SK-N-SH (cell line): Measurements from ENCODE around the gene PSME2. TPM values are rescaled to one million over a fixed set of nuclear protein-coding genes. Genes with fewer than 3 reads are reported as not detected.

Source experiments
- CTCF ChIA-PET: fragments of 300-600, 350-600 bp; formaldehyde crosslinking; extraction: SDS; loops from one replicate; lab custom pipeline; 2021; lab: Yijun Ruan, JAX
- POLR2A ChIA-PET: fragments of 350-600 bp; sonication (Branson Sonifier 250); formaldehyde crosslinking; extraction: SDS; loops from one replicate; lab custom pipeline; 2020; ENCODE audit warnings: antibody characterized with exemption, inconsistent platforms; lab: Yijun Ruan, JAX
- DNase-seq: peaks from one replicate; pipeline ENCODE4 v3.0.0; 2012
- H2AFZ ChIP-seq: fragments of 200-600 bp; sonication (generic); 2 replicates; pipeline ENCODE4 v1.8.1; 2016; ENCODE audit warnings: antibody characterized with exemption, mild to moderate bottlenecking, low read depth
- H3F3A ChIP-seq: fragments of 200-600 bp; sonication (generic); replicated peaks from 2 replicates; pipeline ENCODE3; 2016; ENCODE audit warnings: antibody characterized with exemption, mild to moderate bottlenecking; ENCODE audit not compliant: insufficient read depth
- H3K27ac ChIP-seq, 2 experiments: fragments of 200-500 bp in 1 of 2; fragments of 200-600 bp in 1 of 2; sonication (Bioruptor generic) in 1 of 2; sonication (generic), shearing (Covaris generic) in 1 of 2; 2 replicates each; pipeline versions ENCODE4 v1.5.1 to v1.6.1; 2014 to 2016; ENCODE audit warnings: low read depth in 2 of 2, inconsistent platforms in 1 of 2, low read length in 1 of 2, mild to moderate bottlenecking in 1 of 2, mixed read lengths in 1 of 2
- H3K27me3 ChIP-seq: fragments of 200-600 bp; sonication (generic), shearing (Covaris generic); 2 replicates; pipeline ENCODE4 v1.6.1; 2016; ENCODE audit warnings: mixed run types; ENCODE audit not compliant: insufficient read depth
- H3K36me3 ChIP-seq, 2 experiments: fragments of 200-500 bp in 1 of 2; fragments of 200-600 bp in 1 of 2; sonication (Bioruptor generic) in 1 of 2; sonication (generic) in 1 of 2; replicated peaks in 1 of 2; 2 replicates each; pipeline versions ENCODE3 to v1.5.1; 2014 to 2016; ENCODE audit warnings: low read length in 1 of 2, mild to moderate bottlenecking in 1 of 2; ENCODE audit not compliant: insufficient read depth in 2 of 2, control insufficient read depth in 1 of 2
- H3K4me1 ChIP-seq, 2 experiments: fragments of 200-500 bp in 1 of 2; fragments of 200-600 bp in 1 of 2; sonication (Bioruptor generic) in 1 of 2; sonication (generic), shearing (Covaris generic) in 1 of 2; 2 replicates each; pipeline versions ENCODE4 v1.5.1 to v1.6.1; 2014 to 2016; ENCODE audit warnings: low read depth in 1 of 2, low read length in 1 of 2, mixed run types in 1 of 2; ENCODE audit not compliant: insufficient read depth in 2 of 2, control insufficient read depth in 1 of 2
- H3K4me2 ChIP-seq: fragments of 200-600 bp; sonication (generic), shearing (Covaris generic); 2 replicates; pipeline ENCODE4 v1.6.1; 2017; ENCODE audit warnings: mixed run types
- H3K4me3 ChIP-seq, 2 experiments: fragments of 200-500 bp in 1 of 2; fragments of 200-600 bp in 1 of 2; sonication (Bioruptor generic) in 1 of 2; sonication (generic), shearing (Covaris generic) in 1 of 2; 2 replicates each; pipeline versions ENCODE4 v1.5.1 to v1.8.1; 2014 to 2016; ENCODE audit warnings: low read depth in 2 of 2, inconsistent platforms in 1 of 2, low read length in 1 of 2, mild to moderate bottlenecking in 1 of 2, mixed read lengths in 1 of 2, moderate library complexity in 1 of 2
- H3K79me2 ChIP-seq: fragments of 200-600 bp; sonication (generic); 2 replicates; pipeline ENCODE4 v1.8.1; 2017; ENCODE audit warnings: mild to moderate bottlenecking; ENCODE audit not compliant: insufficient read depth
- H3K9ac ChIP-seq: fragments of 200-600 bp; sonication (generic); 2 replicates; pipeline ENCODE4 v1.6.1; 2017; ENCODE audit warnings: mixed run types
- H3K9me2 ChIP-seq: fragments of 200-600 bp; sonication (generic); 2 replicates; pipeline ENCODE4 v1.6.1; 2017; ENCODE audit warnings: mixed run types
- H3K9me3 ChIP-seq: fragments of 200-600 bp; sonication (generic); 2 replicates; pipeline ENCODE4 v1.6.1; 2017; ENCODE audit warnings: mixed run types, mild to moderate bottlenecking, moderate library complexity
- H4K20me1 ChIP-seq: fragments of 200-600 bp; sonication (generic); 2 replicates; pipeline ENCODE4 v1.6.1; 2017; ENCODE audit warnings: mild to moderate bottlenecking, mixed run types; ENCODE audit not compliant: insufficient read depth
- CHD2 ChIP-seq: fragments of 150-350 bp; IDR thresholded peaks from 2 replicates; pipeline ENCODE4 v1.6.1; 2018; ENCODE audit warnings: low read length; ENCODE audit not compliant: partially characterized antibody
- FOSL2 ChIP-seq: IDR thresholded peaks from 2 replicates; pipeline ENCODE4 v1.4.0; 2012; ENCODE audit warnings: low read depth, mild to moderate bottlenecking, moderate library complexity, borderline replicate concordance
- JUND ChIP-seq: IDR thresholded peaks from 2 replicates; pipeline ENCODE4 v1.4.0; 2012
- NRF1 ChIP-seq: IDR thresholded peaks from 2 replicates; pipeline ENCODE4 v1.6.1; 2012; ENCODE audit warnings: low read depth, mild to moderate bottlenecking, low read length
- POLR2AphosphoS5 ChIP-seq: IDR thresholded peaks from 2 replicates; pipeline ENCODE4 v1.6.1; 2012; ENCODE audit warnings: low read depth, low read length
- TAF1 ChIP-seq: IDR thresholded peaks from 2 replicates; pipeline ENCODE4 v1.6.1; 2012; ENCODE audit warnings: low read depth, mild to moderate bottlenecking, low read length, moderate library complexity, borderline replicate concordance
- TCF12 ChIP-seq: IDR thresholded peaks from 2 replicates; pipeline ENCODE4 v1.4.0; 2012
- TEAD4 ChIP-seq: IDR thresholded peaks from 2 replicates; pipeline ENCODE4 v1.4.0; 2012; ENCODE audit warnings: mild to moderate bottlenecking, borderline replicate concordance; ENCODE audit not compliant: insufficient read depth
- WGBS: methylation state at CpG from one replicate; pipeline ENCODE4 v1.1.6; 2017; ENCODE audit warnings: low lambda C conversion rate; 5-methylcytosine and 5-hydroxymethylcytosine counted together
- polyA plus RNA-seq, 3 experiments: library from polyadenylated mRNA; depleted of rRNA; stranded (reverse); fragments of >200 nt; gene quantifications; 2 replicates each; pipeline ENCODE4 v1.2.3, GENCODE V29; 2012
- TF ChIP-seq, protein P1 (sequence below): IDR thresholded peaks from 2 replicates; pipeline ENCODE4; 2012

Gene PSME2
- polyA plus RNA-seq, 1 of the 3 experiments (the other 2 are of a cell fraction) = 147 TPM

DNA sequence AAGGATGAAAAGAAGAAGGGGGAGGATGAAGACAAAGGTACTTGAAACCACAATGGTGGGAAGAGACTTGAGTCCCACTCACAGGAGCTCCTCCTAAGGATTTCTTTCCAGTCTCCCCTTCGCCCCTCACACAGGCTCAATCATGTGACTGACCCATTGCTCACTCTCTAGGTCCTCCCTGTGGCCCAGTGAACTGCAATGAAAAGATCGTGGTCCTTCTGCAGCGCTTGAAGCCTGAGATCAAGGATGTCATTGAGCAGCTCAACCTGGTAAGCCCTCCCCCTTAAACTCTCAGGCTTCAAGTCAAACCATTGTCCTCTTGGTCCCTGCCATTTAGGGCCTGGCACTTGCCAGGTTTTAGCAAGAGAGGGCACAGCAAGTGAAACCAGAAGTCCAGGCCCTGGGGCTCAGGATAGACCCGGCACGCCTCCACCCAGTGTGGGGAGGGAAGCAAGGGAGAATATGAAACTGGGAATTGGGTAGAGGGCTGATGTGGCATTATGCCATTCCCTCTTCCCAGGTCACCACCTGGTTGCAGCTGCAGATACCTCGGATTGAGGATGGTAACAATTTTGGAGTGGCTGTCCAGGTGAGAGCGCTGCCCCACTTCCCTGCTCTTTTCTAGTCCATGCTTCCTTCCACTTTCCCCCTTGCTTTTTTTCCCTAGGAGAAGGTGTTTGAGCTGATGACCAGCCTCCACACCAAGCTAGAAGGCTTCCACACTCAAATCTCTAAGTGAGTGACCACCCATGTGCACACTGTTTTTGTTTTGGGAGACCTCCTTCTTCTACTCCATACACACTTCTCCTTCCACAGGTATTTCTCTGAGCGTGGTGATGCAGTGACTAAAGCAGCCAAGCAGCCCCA is 8.6 kb downstream of the PSME2 start:
- peaks cover 6 to 36% of the 10 kb centered on the region in 2 experiments; a peak in 3 of 4 replicates for H3K4me1 ChIP-seq
- H3K9me3 ChIP-seq = no peaks in the 10 kb centered on the region
- no peak overlapping the region for H3K9ac ChIP-seq
- H3K4me3 ChIP-seq = 0 out of 4 replicates have a peak overlapping the region, but pooled peaks of 1 of the 2 experiments have one; percentile 82
- DNase-seq = no peak
- no peaks in the 10 kb centered on the region for H4K20me1 ChIP-seq
- H2AFZ ChIP-seq = no peak overlapping the region
- POLR2A ChIA-PET = interaction anchor here (0.6 to 3.0 kb wide), 6 partner anchors 9 to 1262 kb away, joined by 3 to 21 read pairs (median 5); partner anchors contain the start of genes DCAF11, IRF9, NRL and PSME2
- no peaks in the 10 kb centered on the region for H3K27me3 ChIP-seq
- peaks cover 37% of the 10 kb centered on the region for H3K79me2 ChIP-seq
- peak overlapping the region in 1 of 2 experiments; percentile 11; a peak in 1 of 4 replicates for H3K27ac ChIP-seq
- TF ChIP-seq POLR2AphosphoS5 (0 out of 2 replicates have a peak, but pooled peaks have one; percentile 14), TAF1 (no peak)
- H3K9me2 ChIP-seq = no peaks in the 10 kb centered on the region
- CTCF ChIA-PET = interaction anchor here (0.7 to 4.7 kb wide), 5 partner anchors 9 to 47 kb away, joined by 3 to 22 read pairs (median 3); partner anchors contain the start of genes IRF9, PCK2 and RNF31
- peaks cover 15% of the 10 kb centered on the region for H3F3A ChIP-seq
- peaks cover 21 to 24% of the 10 kb centered on the region in 2 experiments for H3K36me3 ChIP-seq
- WGBS = 92% methylated on average over 8 of the region's 8 CpGs
- H3K4me2 ChIP-seq = peak overlapping the region; percentile 82; the same call in 1 of the 2 replicates

DNA sequence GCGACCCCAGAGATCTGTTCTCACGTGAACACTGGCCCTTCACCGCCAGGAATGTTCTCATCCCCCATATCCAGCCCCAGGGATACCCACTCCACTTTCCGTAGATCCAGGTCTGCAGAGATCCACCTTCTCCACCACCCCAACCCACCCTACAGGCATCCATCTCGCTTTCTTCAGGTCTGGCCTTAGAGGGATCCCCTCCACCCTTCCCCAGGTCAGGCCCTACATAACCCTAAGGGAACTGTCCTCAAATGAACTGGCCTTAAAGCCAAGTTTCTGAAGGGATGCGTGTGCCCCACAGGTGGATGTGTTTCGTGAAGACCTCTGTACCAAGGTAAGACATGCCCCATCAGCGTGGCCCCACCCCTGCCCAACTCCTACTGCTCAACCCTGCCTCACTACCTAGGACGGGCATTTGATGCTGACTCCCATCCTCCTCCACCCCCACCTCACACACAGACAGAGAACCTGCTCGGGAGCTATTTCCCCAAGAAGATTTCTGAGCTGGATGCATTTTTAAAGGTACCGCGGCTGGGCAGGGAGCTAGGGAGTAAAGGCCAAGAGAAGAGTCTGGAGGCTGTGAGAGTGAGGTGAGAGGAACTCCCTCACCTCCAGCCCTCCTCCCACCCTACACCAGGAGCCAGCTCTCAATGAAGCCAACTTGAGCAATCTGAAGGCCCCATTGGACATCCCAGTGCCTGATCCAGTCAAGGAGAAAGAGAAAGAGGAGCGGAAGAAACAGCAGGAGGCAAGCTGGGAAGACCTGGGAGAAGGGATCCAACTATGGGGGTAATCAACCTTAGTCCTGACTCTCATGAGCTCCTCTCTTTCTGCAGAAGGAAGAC is 9.5 kb downstream of the PSME2 start:
- Histone ChIP-seq H3K9me2 (no peaks in the 10 kb centered on the region), H3K4me1 (peaks cover 6 to 31% of the 10 kb centered on the region in 2 experiments; a peak in 3 of 4 replicates), H3K4me3 (peak overlapping the region; percentile 82 to 91), H3K27ac (peak overlapping the region in 1 of 2 experiments; percentile 64; a peak in 1 of 4 replicates), H3K36me3 (peaks cover 21 to 24% of the 10 kb centered on the region in 2 experiments), H3K4me2 (peak overlapping the region; percentile 82), H3K9me3 (no peaks in the 10 kb centered on the region), H3K9ac (peak overlapping the region; percentile 94), H3F3A (peaks cover 10% of the 10 kb centered on the region), H4K20me1 (no peaks in the 10 kb centered on the region), H3K27me3 (no peaks in the 10 kb centered on the region), H3K79me2 (peaks cover 33% of the 10 kb centered on the region), H2AFZ (no peak overlapping the region)
- CTCF ChIA-PET = interaction anchor here (0.7 to 4.7 kb wide), 6 partner anchors 11 to 46 kb away, joined by 3 to 22 read pairs (median 4); partner anchors contain the start of genes DCAF11, IRF9, NRL and PCK2
- TF ChIP-seq TEAD4 (no peak), NRF1 (no peak), CHD2 (no peak), FOSL2 (no peak), TCF12 (no peak), JUND (no peak)
- TF ChIP-seq, protein P1, sequence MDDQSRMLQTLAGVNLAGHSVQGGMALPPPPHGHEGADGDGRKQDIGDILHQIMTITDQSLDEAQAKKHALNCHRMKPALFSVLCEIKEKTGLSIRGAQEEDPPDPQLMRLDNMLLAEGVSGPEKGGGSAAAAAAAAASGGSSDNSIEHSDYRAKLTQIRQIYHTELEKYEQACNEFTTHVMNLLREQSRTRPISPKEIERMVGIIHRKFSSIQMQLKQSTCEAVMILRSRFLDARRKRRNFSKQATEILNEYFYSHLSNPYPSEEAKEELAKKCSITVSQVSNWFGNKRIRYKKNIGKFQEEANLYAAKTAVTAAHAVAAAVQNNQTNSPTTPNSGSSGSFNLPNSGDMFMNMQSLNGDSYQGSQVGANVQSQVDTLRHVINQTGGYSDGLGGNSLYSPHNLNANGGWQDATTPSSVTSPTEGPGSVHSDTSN = no peak
- no peak for DNase-seq
- 49% methylated on average over 13 of the region's 13 CpGs for WGBS
- POLR2A ChIA-PET = interaction anchor here (0.6 to 3.0 kb wide), 7 partner anchors 8 to 1261 kb away, joined by 3 to 21 read pairs (median 5); partner anchors contain the start of genes DCAF11, IRF9, NRL and PSME2
